Effector CD4-positive, alpha-beta T cell (primary cell): ENCODE measurements around the gene FZD8.
"Not testable (repeated sequence)": the region's sequence is repeated elsewhere in the genome, so short reads cannot be mapped to it uniquely, and the experiment has no call there.

Experiments used
- DNase-seq: peaks from one replicate; pipeline ENCODE4 v3.0.0-alpha.2; 2020
- total RNA-seq: gene quantifications from one replicate; lab custom pipeline; 2026; lab: John Stamatoyannopoulos, UW

FZD8 gene
- total RNA-seq: 2.3 reads per million, percentile 5 among the genes with 10 or more reads in this experiment

DNA sequence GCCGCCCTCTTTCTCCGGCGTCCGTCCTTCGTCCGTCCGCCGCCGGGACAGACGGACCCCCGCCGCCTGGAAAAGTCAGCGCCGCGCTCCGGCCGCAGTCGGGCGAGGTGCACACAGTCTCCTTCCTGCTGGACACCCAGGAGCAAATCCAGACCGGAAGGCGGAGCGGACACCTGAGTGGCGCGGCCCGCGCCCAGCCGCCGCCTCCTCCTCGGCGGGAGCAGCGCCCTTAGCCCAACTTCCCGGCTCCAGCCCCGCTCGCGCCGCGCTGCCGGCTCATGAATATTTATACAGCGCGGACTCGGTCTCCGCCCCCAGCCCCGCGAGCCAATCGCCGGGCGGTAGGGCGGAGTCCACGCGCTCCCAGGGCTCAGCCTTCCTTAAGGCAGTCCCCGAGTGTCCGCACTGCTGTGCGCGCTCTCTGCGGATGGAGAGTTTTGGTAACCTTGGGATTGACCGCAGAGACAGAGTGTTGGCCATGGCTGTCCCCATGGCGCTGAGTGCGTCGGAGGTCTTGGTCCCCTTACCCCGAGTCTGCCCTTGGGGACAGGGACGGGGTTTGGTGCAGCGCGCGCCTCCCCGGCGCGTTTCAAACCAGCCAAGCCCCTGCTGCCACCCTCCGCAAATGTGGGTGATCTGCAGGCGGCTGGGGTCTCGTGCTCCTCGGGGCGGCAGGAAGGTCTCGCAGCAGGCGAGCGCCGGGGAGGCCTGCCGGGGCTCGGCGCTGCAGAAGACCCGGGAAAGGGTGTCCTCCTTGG is at the start of gene FZD8:
Gene FZD8, minus strand, starts transcription at position 262 of the 758 bp plus-strand sequence. CDS start 867 bp downstream, outside the sequence.
- DNase-seq: peak; percentile 49

GRCh38 chr10:35691522-35692236 is 49.6 kb upstream of the FZD8 start:
- no peak for DNase-seq

DNA sequence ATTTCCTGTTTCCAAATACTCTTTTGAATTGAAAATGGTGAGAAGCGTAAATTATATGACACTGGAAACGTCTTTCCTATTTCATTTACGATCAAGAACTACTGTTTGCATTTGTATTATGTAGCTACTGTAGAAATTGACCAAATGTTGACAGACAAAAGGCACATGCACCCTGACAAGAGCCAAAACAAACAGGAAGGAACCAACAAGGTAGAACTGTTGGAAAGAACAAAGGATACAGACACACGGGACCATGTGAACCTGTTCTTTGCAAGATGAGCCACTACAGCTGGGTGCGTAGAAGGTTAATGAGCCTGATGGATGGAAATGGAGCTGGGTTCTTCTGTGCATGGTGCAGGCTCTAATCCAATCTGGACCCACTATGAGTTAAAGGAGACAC is 48.4 kb upstream of the FZD8 start:
- DNase-seq: no peak

- not testable (repeated sequence) for DNase-seq
Measured at GRCh38 chr10:35685858-35686257, 43.8 kb upstream of the FZD8 start.

DNA sequence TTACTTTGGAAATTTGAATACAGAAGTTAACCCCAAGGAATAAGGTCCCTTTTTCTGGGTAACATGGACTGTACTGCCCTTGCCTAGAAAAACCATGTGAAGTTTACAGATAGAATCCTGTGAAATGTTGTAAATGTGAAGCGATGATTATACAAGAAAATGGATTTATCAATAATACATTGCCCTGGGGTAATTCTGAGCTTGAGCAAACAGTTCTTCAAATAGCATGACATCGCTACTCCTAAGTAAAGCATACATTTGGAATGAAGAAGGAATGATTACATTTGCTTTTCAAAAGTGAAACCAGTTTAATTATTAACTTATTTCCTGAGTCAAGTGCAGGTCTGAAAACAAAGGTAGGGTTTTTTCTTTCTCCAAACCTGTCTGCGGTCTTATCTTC is 43.3 kb upstream of the FZD8 start:
- no peak for DNase-seq

- no peak for DNase-seq
Measured at GRCh38 chr10:35684586-35684985, 42.5 kb upstream of the FZD8 start.

- no peak for DNase-seq
Measured at GRCh38 chr10:35675846-35676245, 33.8 kb upstream of the FZD8 start.

- no peak for DNase-seq
Measured at GRCh38 chr10:35674843-35675242, 32.7 kb upstream of the FZD8 start.

DNA sequence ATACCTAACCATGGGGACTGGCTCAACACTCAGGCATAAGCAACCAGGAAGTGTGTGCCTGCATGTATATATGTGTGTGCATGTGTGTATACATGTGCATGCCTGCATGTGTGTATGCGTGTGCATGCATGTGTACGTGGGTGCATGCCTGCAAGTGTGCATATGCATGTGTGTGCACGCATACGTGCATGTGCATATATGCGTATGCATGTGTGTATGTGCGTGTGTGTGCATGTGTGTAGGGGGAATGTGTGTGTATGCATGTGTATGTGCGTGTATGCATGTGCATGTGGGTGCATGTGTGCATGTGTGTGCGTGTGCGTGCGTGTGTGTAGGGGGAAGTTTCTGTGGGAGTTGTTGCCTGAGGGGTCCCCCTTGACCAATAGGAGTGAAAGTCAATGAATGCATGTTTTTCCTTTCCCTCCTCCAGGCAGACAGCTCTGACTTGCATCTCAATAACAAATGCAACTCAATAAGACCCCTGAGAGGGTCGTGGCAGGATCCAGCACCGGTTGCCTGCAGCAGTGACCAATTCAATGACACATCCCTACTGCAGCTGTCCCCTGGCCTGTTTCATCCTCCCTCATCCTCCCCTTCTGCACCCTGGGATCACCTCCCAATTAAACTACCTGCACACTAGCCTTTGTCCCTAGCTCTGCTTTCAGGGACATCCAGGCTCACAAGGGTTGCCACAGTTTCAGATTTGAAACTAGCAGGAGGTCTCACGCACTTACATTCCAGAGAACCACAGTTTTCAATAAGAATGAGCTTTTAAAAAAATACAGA is 27.0 kb upstream of the FZD8 start:
- no peak for DNase-seq

DNA sequence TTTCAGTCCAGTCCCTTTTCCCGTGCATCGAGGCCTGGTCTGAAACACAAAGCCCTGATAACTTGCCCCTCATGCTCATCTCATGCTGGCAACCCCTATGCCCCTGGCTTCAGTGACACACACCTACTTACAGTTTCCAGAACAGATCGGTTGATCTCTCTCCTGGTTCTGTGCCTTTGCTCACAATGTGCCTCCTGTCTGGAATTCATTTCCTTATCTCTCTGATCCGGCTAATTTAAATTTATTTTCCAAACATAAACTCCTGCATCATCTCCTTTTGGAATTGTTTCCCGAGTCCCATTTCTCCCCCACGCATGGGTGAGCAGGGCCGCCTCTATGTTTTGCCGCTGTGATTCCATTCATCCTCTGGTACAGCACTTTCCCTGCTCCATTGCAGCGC is 25.9 kb upstream of the FZD8 start:
- no peak for DNase-seq

GRCh38 chr10:35667270-35667889 is 25.3 kb upstream of the FZD8 start:
- DNase-seq: no peak

GRCh38 chr10:35661236-35661635 is 19.1 kb upstream of the FZD8 start:
- DNase-seq: no peak

- DNase-seq: no peak
Measured at GRCh38 chr10:35659456-35659855, 17.4 kb upstream of the FZD8 start.

- no peak for DNase-seq
Measured at GRCh38 chr10:35657621-35658020, 15.5 kb upstream of the FZD8 start.

GRCh38 chr10:35652824-35653223 is 10.7 kb upstream of the FZD8 start:
- DNase-seq: no peak

DNA sequence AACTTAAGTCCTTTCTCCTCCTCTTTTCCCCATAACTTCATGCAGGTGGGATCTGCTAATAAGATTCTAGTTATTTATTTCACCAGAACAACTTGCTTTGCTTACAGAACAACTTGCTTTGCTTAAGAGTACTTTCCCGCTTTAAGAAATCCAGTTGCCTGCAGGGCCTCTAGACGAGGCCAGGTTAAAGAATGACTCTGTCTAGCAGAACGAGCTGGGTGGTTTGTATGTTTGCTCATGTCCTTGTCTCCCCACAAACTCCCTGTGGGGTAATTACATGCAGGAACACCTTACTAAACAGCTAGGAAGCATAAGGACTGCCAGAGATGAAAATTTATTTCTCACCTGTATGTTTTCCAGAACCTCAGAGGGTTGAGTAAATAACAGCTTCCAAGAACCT is 8.8 kb upstream of the FZD8 start:
- DNase-seq: no peak

- DNase-seq: no peak
Measured at GRCh38 chr10:35644050-35644950, 2.2 kb upstream of the FZD8 start.

DNA sequence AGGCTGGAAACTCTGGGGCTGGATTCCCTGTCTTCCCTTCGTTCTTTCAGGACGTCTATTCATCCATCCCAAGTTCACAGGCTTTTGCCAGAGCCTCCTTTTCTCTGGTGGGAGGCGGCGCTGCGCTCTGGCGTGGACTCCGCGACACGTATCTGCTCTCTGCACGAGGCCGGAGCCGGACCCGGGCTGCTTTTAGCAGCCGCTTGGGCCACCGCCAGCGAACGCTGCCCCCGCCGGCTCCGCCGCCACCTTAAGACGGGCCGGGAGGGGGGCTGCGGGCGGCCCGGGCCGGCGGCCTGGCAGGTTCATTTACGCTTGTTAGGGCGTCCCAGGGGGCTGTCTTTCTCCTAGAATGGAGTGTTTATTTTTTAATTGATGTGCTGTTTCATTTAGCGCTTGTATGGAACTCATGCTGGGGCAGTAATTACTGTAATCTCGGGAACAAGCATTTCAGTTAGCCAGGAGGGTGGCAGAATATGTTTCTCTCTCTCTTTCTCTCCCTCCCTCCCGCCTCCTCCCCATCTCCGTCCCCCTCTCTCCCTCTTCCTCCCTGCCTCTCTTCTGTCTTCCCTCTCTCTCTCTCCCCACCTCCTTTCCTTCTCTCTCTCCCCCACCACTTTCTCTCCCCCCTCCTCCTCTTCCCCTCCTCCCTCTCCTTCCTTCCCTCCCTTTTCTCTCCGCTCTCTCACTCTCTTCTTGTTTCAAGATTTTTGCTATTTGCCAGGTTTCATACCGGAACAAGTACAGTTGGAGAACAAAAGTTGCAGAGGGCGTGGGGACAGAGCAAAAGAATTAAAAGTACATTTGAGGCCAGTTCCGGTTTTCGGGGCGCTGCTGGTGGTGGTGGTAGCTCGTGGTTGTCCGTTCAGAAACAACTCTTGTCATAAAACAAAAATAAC is 1.3 kb upstream of the FZD8 start:
- no peak for DNase-seq

GRCh38 chr10:35642793-35643114 is 658 bp upstream of the FZD8 start:
- DNase-seq: no peak

GRCh38 chr10:35641676-35642034 is 441 bp downstream of the FZD8 start:
- no peak for DNase-seq
